Gastrocnemius medialis (tissue), 4 donors: Measurements from ENCODE around the gene PRDM8. TPM values are rescaled to one million over a fixed set of nuclear protein-coding genes. Genes with fewer than 3 reads are reported as not detected.

Source experiments
- ATAC-seq, 2 donors: fragments of 150-250 bp; one replicate each; pipeline ENCODE4 v1.9.1; 2016
- DNase-seq, 2 donors: peaks; one replicate each; pipeline ENCODE4 v3.0.0-alpha.2; 2019
- H3K27ac ChIP-seq, 4 donors: fragments of 200-600 bp; sonication (generic); 1 replicate in 1 of 4; 2 replicates in 3 of 4; pipeline ENCODE4 v1.5.1; 2016 to 2018; ENCODE audit warnings: mild to moderate bottlenecking in 2 of 4, moderate library complexity in 1 of 4
- H3K27me3 ChIP-seq, 3 donors: fragments of 200-600 bp; sonication (generic) in 2 of 3; 1 replicate in 1 of 3; 2 replicates in 2 of 3; pipeline versions ENCODE4 v1.5.1 to v1.6.0; 2016 to 2019; ENCODE audit warnings: mild to moderate bottlenecking in 1 of 3, moderate library complexity in 1 of 3
- H3K36me3 ChIP-seq, 2 donors: fragments of 200-600 bp; sonication (generic) in 1 of 2; one replicate each; pipeline ENCODE4 v1.5.1; 2017 to 2018
- H3K4me1 ChIP-seq, 2 donors: fragments of 200-600 bp; sonication (generic) in 1 of 2; one replicate each; pipeline ENCODE4 v1.5.1; 2016 to 2017; ENCODE audit warnings: mild to moderate bottlenecking in 2 of 2
- H3K4me3 ChIP-seq, 4 donors: fragments of 200-600 bp; sonication (generic) in 3 of 4; 1 replicate in 1 of 4; 2 replicates in 3 of 4; pipeline ENCODE4 v1.5.1; 2016 to 2019; ENCODE audit warnings: mild to moderate bottlenecking in 2 of 4
- H3K9me3 ChIP-seq, 3 donors: fragments of 200-600 bp; sonication (generic) in 2 of 3; 1 replicate in 1 of 3; 2 replicates in 2 of 3; pipeline ENCODE4 v1.5.1; 2016 to 2019
- POLR2A ChIP-seq, 2 donors: fragments of 450-650 bp; IDR thresholded peaks; one replicate each; pipeline ENCODE4 v1.6.1; 2017; ENCODE audit warnings: antibody characterized with exemption in 2 of 2, mild to moderate bottlenecking in 2 of 2, moderate library complexity in 2 of 2
- in situ Hi-C, 4 donors: fragments of 200-750 bp; cut with MboI; loops; one replicate each; pipeline versions ENCODE4 v1.15.0 to v1.8.0; 2017; ENCODE audit warnings: low sequenced_read_pairs in 4 of 4
- intact Hi-C: fragments of 100-400 bp; cut with DNase I; formaldehyde crosslinking; loops from one replicate; pipeline ENCODE4 v1.15.1; 2023; ENCODE audit warnings: low total_unique reads
- total RNA-seq, 4 donors: library from RNA; depleted of rRNA; stranded (reverse); fragments of >200 nt; gene quantifications; one replicate each; pipeline versions ENCODE4 v1.1.0 to v1.2.3, GENCODE V29; 2016
- TF ChIP-seq, protein P1 (sequence below), 5 experiments: fragments of 450-650 bp in 3 of 5; fragments of 200-600 bp in 2 of 5; sonication (generic) in 2 of 5; IDR thresholded peaks in 4 of 5; conservative IDR thresholded peaks in 1 of 5; 1 replicate in 4 of 5; 2 replicates in 1 of 5; pipeline ENCODE4 v1.5.1; 2016 to 2019; ENCODE audit warnings: antibody characterized with exemption in 5 of 5, mild to moderate bottlenecking in 3 of 5, moderate library complexity in 3 of 5

Gene PRDM8
- total RNA-seq, 4 donors from 2014 or later = 0.24 to 2.7 (median 1.4) TPM

DNA sequence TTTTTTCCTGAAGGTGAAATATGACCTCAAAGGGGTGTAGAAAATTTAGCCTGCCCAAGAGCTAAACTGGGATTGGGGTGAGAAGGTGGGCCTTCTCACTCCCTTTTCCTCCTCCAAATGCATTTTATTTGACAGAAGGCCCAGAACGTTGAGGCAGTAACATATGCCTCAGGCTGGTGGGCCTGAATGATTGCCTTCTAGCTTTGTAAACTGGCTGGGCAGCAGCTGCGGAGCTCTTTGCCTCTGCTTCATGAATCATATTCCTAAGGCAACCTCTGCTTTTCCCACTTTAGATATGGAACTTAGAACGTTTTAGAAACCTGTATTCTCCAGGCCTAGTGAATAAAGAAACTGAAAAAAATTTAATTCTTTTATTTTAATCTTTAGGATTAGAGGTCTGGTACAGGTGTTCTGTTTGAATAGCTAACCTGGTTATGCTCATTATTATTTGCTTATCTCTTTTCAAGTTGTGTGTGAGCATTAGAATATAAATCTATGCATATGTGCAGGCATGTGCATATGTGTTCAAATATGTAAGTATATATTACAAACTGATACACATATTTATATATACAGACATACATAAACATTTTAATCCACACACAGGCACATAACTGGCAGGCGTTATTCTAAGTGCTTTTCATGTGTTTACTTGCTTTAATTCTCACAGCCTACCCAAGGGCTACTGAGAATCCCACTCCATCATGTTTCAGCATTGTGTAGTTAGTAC lies 11.5 kb downstream of the PRDM8 start:
- H3K27ac ChIP-seq = no peak overlapping the region
- no peak for TF ChIP-seq POLR2A (IDR thresholded peaks at IDR 0.05)
- TF ChIP-seq, protein P1, sequence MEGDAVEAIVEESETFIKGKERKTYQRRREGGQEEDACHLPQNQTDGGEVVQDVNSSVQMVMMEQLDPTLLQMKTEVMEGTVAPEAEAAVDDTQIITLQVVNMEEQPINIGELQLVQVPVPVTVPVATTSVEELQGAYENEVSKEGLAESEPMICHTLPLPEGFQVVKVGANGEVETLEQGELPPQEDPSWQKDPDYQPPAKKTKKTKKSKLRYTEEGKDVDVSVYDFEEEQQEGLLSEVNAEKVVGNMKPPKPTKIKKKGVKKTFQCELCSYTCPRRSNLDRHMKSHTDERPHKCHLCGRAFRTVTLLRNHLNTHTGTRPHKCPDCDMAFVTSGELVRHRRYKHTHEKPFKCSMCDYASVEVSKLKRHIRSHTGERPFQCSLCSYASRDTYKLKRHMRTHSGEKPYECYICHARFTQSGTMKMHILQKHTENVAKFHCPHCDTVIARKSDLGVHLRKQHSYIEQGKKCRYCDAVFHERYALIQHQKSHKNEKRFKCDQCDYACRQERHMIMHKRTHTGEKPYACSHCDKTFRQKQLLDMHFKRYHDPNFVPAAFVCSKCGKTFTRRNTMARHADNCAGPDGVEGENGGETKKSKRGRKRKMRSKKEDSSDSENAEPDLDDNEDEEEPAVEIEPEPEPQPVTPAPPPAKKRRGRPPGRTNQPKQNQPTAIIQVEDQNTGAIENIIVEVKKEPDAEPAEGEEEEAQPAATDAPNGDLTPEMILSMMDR (IDR thresholded peaks at IDR 0.05 in 4 of 5, conservative IDR thresholded peaks at IDR 0.05 in 1 of 5) = no peak
- H3K27me3 ChIP-seq = peaks cover 0 to 8% (median 5%) of the 10 kb centered on the region in 3 donors
- in situ Hi-C loops (loop anchor here in 1 of 4 donors (25.0 kb wide), 1 partner anchor 1246 kb away; no protein-coding TSS in a partner anchor), intact Hi-C loops (no loop called here)
- ATAC-seq (no peak), DNase-seq (no peak)
- no peak overlapping the region for H3K4me3 ChIP-seq
- H3K9me3 ChIP-seq = no peaks in the 10 kb centered on the region
- no peaks in the 10 kb centered on the region for H3K4me1 ChIP-seq
- no peaks in the 10 kb centered on the region for H3K36me3 ChIP-seq

DNA sequence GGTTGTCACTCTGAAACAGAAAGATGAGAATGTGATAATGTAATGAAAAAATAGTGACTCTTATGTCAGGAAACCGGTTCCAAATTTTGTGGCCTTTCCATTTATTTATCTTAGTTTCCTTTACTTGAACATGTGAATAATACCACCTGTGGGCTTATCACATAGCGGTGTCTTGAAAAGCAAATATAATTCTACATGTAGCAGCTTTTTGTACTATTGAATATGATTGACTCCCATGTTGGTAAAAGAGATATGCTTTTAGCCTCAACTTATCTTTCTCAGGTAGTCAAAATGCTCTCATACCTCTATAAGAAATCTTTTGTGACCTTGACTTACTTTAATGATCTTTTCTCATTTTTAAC lies 12.0 kb downstream of the PRDM8 start:
- TF ChIP-seq, protein P1 (IDR thresholded peaks at IDR 0.05 in 4 of 5, conservative IDR thresholded peaks at IDR 0.05 in 1 of 5) = no peak
- TF ChIP-seq POLR2A (IDR thresholded peaks at IDR 0.05) = no peak
- Histone ChIP-seq H3K27ac (no peak overlapping the region), H3K9me3 (no peaks in the 10 kb centered on the region), H3K4me1 (no peaks in the 10 kb centered on the region), H3K4me3 (no peak overlapping the region), H3K36me3 (no peaks in the 10 kb centered on the region), H3K27me3 (peaks cover 0 to 8% (median 5%) of the 10 kb centered on the region in 3 donors)
- DNase-seq = no peak
- in situ Hi-C loops = loop anchor here in 1 of 4 donors (25.0 kb wide), 1 partner anchor 1247 kb away; no protein-coding TSS in a partner anchor
- intact Hi-C loops = no loop called here
- no peak for ATAC-seq

DNA sequence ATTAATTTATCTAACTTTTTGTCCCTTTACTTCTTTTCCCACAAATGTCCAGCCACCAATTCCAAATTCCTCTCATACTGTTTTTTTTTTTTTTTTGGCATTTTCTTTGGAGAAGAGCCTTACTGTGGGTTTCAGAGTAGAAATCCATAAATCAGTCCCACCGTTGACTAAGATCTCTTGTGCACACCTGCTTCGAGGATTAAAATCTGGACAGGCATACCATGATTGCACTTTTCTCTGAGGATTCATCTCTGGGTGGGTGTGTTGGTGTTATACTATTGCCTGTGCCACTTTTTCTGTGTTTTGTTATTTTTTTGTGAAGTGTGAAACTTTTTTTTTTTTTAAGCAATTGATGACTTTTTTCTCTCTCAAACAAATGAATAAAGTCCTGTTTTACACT lies 13.2 kb downstream of the PRDM8 start:
- no peak overlapping the region for H3K4me3 ChIP-seq
- H3K9me3 ChIP-seq = no peaks in the 10 kb centered on the region
- no peak for DNase-seq
- H3K4me1 ChIP-seq = no peaks in the 10 kb centered on the region
- in situ Hi-C loops (loop anchor here (10.0 to 25.0 kb wide), 3 partner anchors 1248 to 1266 kb away; no protein-coding TSS in a partner anchor), intact Hi-C loops (loop anchor here (10.0 kb wide), 1 partner anchor 1166 kb away; no protein-coding TSS in a partner anchor)
- ATAC-seq = no peak
- no peaks in the 10 kb centered on the region for H3K36me3 ChIP-seq
- TF ChIP-seq, protein P1 (IDR thresholded peaks at IDR 0.05 in 4 of 5, conservative IDR thresholded peaks at IDR 0.05 in 1 of 5) = no peak
- TF ChIP-seq POLR2A (IDR thresholded peaks at IDR 0.05) = no peak
- H3K27ac ChIP-seq = no peak overlapping the region
- H3K27me3 ChIP-seq = peaks cover 0 to 8% (median 5%) of the 10 kb centered on the region in 3 donors

DNA sequence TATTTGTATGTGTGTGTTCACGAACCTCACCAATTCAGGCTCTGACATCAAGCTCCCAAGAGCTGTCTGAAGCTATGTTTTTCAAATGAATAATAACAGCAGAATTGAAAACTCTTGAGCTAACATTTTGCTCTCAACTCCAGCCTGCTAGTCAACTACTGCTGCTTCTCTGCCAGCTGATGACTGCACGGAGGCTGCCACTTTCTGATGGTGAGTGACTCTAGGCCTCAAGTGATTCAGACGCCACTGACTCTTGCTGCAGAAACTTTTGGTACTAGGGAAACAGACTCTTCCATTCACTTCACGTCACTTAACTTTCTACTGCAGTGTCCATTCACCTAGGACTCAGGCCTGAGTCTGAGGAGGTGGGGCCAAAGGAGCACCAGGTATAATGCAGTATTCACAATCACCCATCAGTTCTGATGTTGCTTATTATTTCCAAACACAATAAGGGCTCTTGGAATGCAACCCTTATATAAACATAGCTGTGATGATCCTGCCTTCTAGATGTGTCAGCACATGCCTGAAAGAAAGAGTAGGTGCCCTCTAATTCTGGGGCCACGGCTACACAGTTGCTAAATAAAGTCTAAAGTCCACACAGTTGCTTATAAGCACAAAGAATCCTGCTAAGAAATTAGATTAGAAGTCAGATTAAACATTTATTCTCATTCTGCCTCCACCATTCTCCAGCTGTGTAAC lies 16.0 kb downstream of the PRDM8 start:
- H3K4me3 ChIP-seq = no peak overlapping the region
- in situ Hi-C loops = loop anchor here (10.0 to 25.0 kb wide), 3 partner anchors 1251 to 1268 kb away; no protein-coding TSS in a partner anchor

More for the DNA sequence above, 16.0 kb downstream of the PRDM8 start:
- DNase-seq (no peak), ATAC-seq (no peak)
- TF ChIP-seq POLR2A (IDR thresholded peaks at IDR 0.05) = no peak
- TF ChIP-seq, protein P1 (IDR thresholded peaks at IDR 0.05 in 4 of 5, conservative IDR thresholded peaks at IDR 0.05 in 1 of 5) = no peak
- Histone ChIP-seq H3K4me1 (no peaks in the 10 kb centered on the region), H3K36me3 (no peaks in the 10 kb centered on the region), H3K27ac (no peak overlapping the region), H3K27me3 (peaks cover 0 to 4% (median 2%) of the 10 kb centered on the region in 3 donors), H3K9me3 (no peaks in the 10 kb centered on the region)
- intact Hi-C loops = loop anchor here (10.0 kb wide), 1 partner anchor 1168 kb away; no protein-coding TSS in a partner anchor
